Measurements from ENCODE around the gene LMNTD1. TPM values are rescaled to one million over a fixed set of nuclear protein-coding genes. Genes with fewer than 3 reads are reported as not detected.
"Not testable (repeated sequence)": the region's sequence is repeated elsewhere in the genome, so short reads cannot be mapped to it uniquely, and the experiment has no call there.

Gene LMNTD1
- not detected for total RNA-seq

- Histone ChIP-seq H3K27ac (no peak within 1 kb of the TSS), H3K36me3 (no peaks in the 10 kb centered on the region), H3K4me1 (ENCODE audit: control insufficient read depth in 1 of 2, low read depth in 2 of 2) (no peaks in the 10 kb centered on the region), H3K27me3 (replicated peaks; ENCODE audit: insufficient read depth) (no peaks in the 10 kb centered on the region), H3K9me3 (no peaks in the 10 kb centered on the region), H3K4me3 (no peak within 1 kb of the TSS)
- DNase-seq (ENCODE audit: low spot score) (no peak), ATAC-seq (ENCODE audit: insufficient number of reproducible peaks, low FRiP score, low read depth) (no peak)
- no peak for TF ChIP-seq CTCF (IDR thresholded peaks at IDR 0.05)
Measured at GRCh38 chr12:25553098-25553497, at the start of gene LMNTD1. TSS of gene LMNTD1 (minus strand) at chr12:25553283. CDS start at chr12:25552959, 324 bp downstream.

GRCh38 chr12:25598956-25599355, 45.9 kb upstream of the LMNTD1 start:
- no peak for TF ChIP-seq CTCF (IDR thresholded peaks at IDR 0.05)
- no peak for ATAC-seq (ENCODE audit: insufficient number of reproducible peaks, low FRiP score, low read depth)
- H3K9me3 ChIP-seq: no peaks in the 10 kb centered on the region

GRCh38 chr12:25595496-25595895, 42.4 kb upstream of the LMNTD1 start:
- H3K9me3 ChIP-seq; DNase-seq (ENCODE audit: low spot score); H3K27ac ChIP-seq; H3K4me1 ChIP-seq (ENCODE audit: control insufficient read depth in 1 of 2, low read depth in 2 of 2); H3K27me3 ChIP-seq (replicated peaks; ENCODE audit: insufficient read depth); ATAC-seq (ENCODE audit: insufficient number of reproducible peaks, low FRiP score, low read depth); H3K4me3 ChIP-seq; H3K36me3 ChIP-seq: not testable (repeated sequence)

More at GRCh38 chr12:25598956-25599355, 45.9 kb upstream of the LMNTD1 start:
- H3K27me3 ChIP-seq (replicated peaks; ENCODE audit: insufficient read depth): no peaks in the 10 kb centered on the region
- no peak for DNase-seq (ENCODE audit: low spot score)
- no peaks in the 10 kb centered on the region for H3K36me3 ChIP-seq
- no peak overlapping the region for H3K27ac ChIP-seq
- H3K4me3 ChIP-seq: no peak overlapping the region
- no peaks in the 10 kb centered on the region for H3K4me1 ChIP-seq (ENCODE audit: control insufficient read depth in 1 of 2, low read depth in 2 of 2)

GRCh38 chr12:25594376-25594775, 41.3 kb upstream of the LMNTD1 start:
- H3K27me3 ChIP-seq (replicated peaks; ENCODE audit: insufficient read depth): no peaks in the 10 kb centered on the region
- DNase-seq (ENCODE audit: low spot score) (no peak), ATAC-seq (ENCODE audit: insufficient number of reproducible peaks, low FRiP score, low read depth) (no peak)
- H3K9me3 ChIP-seq: no peaks in the 10 kb centered on the region
- H3K4me3 ChIP-seq: no peak overlapping the region
- TF ChIP-seq CTCF (IDR thresholded peaks at IDR 0.05): no peak
- H3K27ac ChIP-seq: no peak overlapping the region
- no peaks in the 10 kb centered on the region for H3K4me1 ChIP-seq (ENCODE audit: control insufficient read depth in 1 of 2, low read depth in 2 of 2)
- no peaks in the 10 kb centered on the region for H3K36me3 ChIP-seq

GRCh38 chr12:25592725-25593495, 39.8 kb upstream of the LMNTD1 start:
- no peak overlapping the region for H3K4me3 ChIP-seq
- H3K36me3 ChIP-seq: no peaks in the 10 kb centered on the region
- no peak for ATAC-seq (ENCODE audit: insufficient number of reproducible peaks, low FRiP score, low read depth)
- DNase-seq (ENCODE audit: low spot score): no peak
- H3K27me3 ChIP-seq (replicated peaks; ENCODE audit: insufficient read depth): no peaks in the 10 kb centered on the region
- no peaks in the 10 kb centered on the region for H3K9me3 ChIP-seq
- no peak overlapping the region for H3K27ac ChIP-seq
- no peak for TF ChIP-seq CTCF (IDR thresholded peaks at IDR 0.05)
- H3K4me1 ChIP-seq (ENCODE audit: control insufficient read depth in 1 of 2, low read depth in 2 of 2): no peaks in the 10 kb centered on the region

- DNase-seq (ENCODE audit: low spot score) (no peak), ATAC-seq (ENCODE audit: insufficient number of reproducible peaks, low FRiP score, low read depth) (no peak)
- H3K9me3 ChIP-seq: no peaks in the 10 kb centered on the region
- TF ChIP-seq CTCF (IDR thresholded peaks at IDR 0.05): no peak
- no peaks in the 10 kb centered on the region for H3K4me1 ChIP-seq (ENCODE audit: control insufficient read depth in 1 of 2, low read depth in 2 of 2)
- H3K27ac ChIP-seq: no peak overlapping the region
- H3K4me3 ChIP-seq: no peak overlapping the region
- no peaks in the 10 kb centered on the region for H3K36me3 ChIP-seq
- H3K27me3 ChIP-seq (replicated peaks; ENCODE audit: insufficient read depth): no peaks in the 10 kb centered on the region
Measured at GRCh38 chr12:25591144-25591543, 38.1 kb upstream of the LMNTD1 start.

All from thoracic aorta (tissue), 2 donors.